Muscle of leg (tissue), 11 donors: ENCODE data around the gene ENDOU. TPM values are rescaled to one million over a fixed set of nuclear protein-coding genes. Genes with fewer than 3 reads are reported as not detected.

Experiments used
- DNase-seq: peaks from one replicate; pipeline ENCODE4 v3.0.0; 2013
- H3K27ac ChIP-seq: one replicate; pipeline ENCODE4 v1.5.1; 2013; ENCODE audit warnings: mild to moderate bottlenecking, low read length, control low read depth
- H3K27me3 ChIP-seq: one replicate; pipeline ENCODE4 v1.6.1; 2013; ENCODE audit warnings: low read length; ENCODE audit not compliant: control insufficient read depth, insufficient read depth
- H3K36me3 ChIP-seq: one replicate; pipeline ENCODE4 v1.6.1; 2013; ENCODE audit warnings: low read length; ENCODE audit not compliant: control insufficient read depth, insufficient read depth
- H3K4me1 ChIP-seq: one replicate; pipeline ENCODE4 v1.6.1; 2013; ENCODE audit warnings: low read length; ENCODE audit not compliant: control insufficient read depth, insufficient read depth
- H3K4me3 ChIP-seq: one replicate; pipeline ENCODE4 v1.5.1; 2013; ENCODE audit warnings: low read length, control low read depth
- H3K9me3 ChIP-seq: replicated peaks from 2 replicates; pipeline ENCODE4 v1.6.1; 2013; ENCODE audit warnings: low read depth, low read length; ENCODE audit not compliant: control insufficient read depth
- WGBS: methylation state at CpG from one replicate; pipeline ENCODE4 v1.1.5; 2013; ENCODE audit warnings: missing lambda C conversion rate; ENCODE audit not compliant: insufficient coverage; 5-methylcytosine and 5-hydroxymethylcytosine counted together
- polyA plus RNA-seq, 8 donors: library from polyadenylated mRNA; unstranded; fragments of 120-200 nt; gene quantifications; one replicate each; pipeline versions ENCODE4 v1.2.1 to v1.2.3, GENCODE V29; 2013; ENCODE audit warnings: inconsistent platforms in 1 of 8, low replicate concordance in 1 of 8; ENCODE audit not compliant: insufficient read length in 8 of 8, insufficient read depth in 1 of 8
- total RNA-seq: library from RNA; stranded (reverse); fragments of 120-200 nt; gene quantifications from one replicate; pipeline ENCODE4 v1.2.4, GENCODE V29; 2013

ENDOU gene
- total and polyA plus RNA-seq, 9 donors, result 0.16 to 0.41 (median 0.26) TPM

- Histone ChIP-seq H3K9me3 (no peaks in the 10 kb centered on the region), H3K27me3 (no peaks in the 10 kb centered on the region), H3K4me1 (peaks cover 56% of the 10 kb centered on the region), H3K27ac (peak overlapping the region; percentile 53), H3K36me3 (peaks cover 2% of the 10 kb centered on the region), H3K4me3 (no peak overlapping the region)
- 77% methylated on average over 3 of the region's 4 CpGs for WGBS
- DNase-seq, result no peak
Observed at GRCh38 chr12:47736216-47736615, 10.9 kb upstream of the ENDOU start.

- no peak for DNase-seq
Observed at GRCh38 chr12:47735649-47736048, 10.4 kb upstream of the ENDOU start.

GRCh38 chr12:47734725-47735480 is 9.6 kb upstream of the ENDOU start:
- Histone ChIP-seq H3K4me1 (peaks cover 48% of the 10 kb centered on the region), H3K36me3 (peaks cover 2% of the 10 kb centered on the region), H3K27ac (peak overlapping the region; percentile 11), H3K9me3 (no peaks in the 10 kb centered on the region), H3K27me3 (no peaks in the 10 kb centered on the region), H3K4me3 (no peak overlapping the region)
- DNase-seq, result peak; percentile 39
- 50% methylated on average over 8 of the region's 12 CpGs for WGBS

More at GRCh38 chr12:47735649-47736048, 10.4 kb upstream of the ENDOU start:
- WGBS, result 94% methylated on average over 8 of the region's 11 CpGs
- H3K9me3 ChIP-seq, result no peaks in the 10 kb centered on the region
- H3K27me3 ChIP-seq, result no peaks in the 10 kb centered on the region
- H3K4me3 ChIP-seq, result no peak overlapping the region
- H3K36me3 ChIP-seq, result peaks cover 2% of the 10 kb centered on the region
- H3K27ac ChIP-seq, result peak overlapping the region; percentile 11
- peaks cover 51% of the 10 kb centered on the region for H3K4me1 ChIP-seq

DNA sequence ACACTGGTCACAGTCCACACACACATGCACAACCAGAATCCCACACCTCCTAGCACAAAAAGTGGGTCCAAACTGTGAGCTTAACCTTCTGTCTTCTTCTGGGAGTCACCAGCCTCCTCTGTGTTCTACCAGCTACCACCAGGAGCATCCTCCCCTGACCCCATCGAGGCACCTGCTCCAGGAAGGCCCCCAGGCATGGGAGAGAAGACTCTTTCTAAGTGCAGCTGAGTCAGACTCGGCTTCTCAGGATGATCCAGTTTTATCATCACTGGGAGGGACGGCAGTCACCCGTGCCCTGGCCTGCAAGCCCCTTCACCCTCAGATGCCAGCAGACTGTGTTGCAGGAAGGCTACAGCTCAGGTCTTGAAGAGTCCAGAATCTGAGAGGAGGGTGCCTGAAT is 7.9 kb upstream of the ENDOU start:
- Histone ChIP-seq H3K27me3 (no peaks in the 10 kb centered on the region), H3K36me3 (no peaks in the 10 kb centered on the region), H3K4me3 (no peak overlapping the region), H3K27ac (no peak overlapping the region), H3K9me3 (no peaks in the 10 kb centered on the region), H3K4me1 (peaks cover 56% of the 10 kb centered on the region)
- WGBS, result 86% methylated on average over 4 of the region's 4 CpGs
- DNase-seq, result no peak

GRCh38 chr12:47732504-47732903 is 7.2 kb upstream of the ENDOU start:
- Histone ChIP-seq H3K36me3 (no peaks in the 10 kb centered on the region), H3K27me3 (no peaks in the 10 kb centered on the region), H3K27ac (no peak overlapping the region), H3K4me3 (no peak overlapping the region), H3K4me1 (peaks cover 52% of the 10 kb centered on the region), H3K9me3 (no peaks in the 10 kb centered on the region)
- no peak for DNase-seq
- no CpG with 5 or more reads among the region's 2 CpGs for WGBS

DNA sequence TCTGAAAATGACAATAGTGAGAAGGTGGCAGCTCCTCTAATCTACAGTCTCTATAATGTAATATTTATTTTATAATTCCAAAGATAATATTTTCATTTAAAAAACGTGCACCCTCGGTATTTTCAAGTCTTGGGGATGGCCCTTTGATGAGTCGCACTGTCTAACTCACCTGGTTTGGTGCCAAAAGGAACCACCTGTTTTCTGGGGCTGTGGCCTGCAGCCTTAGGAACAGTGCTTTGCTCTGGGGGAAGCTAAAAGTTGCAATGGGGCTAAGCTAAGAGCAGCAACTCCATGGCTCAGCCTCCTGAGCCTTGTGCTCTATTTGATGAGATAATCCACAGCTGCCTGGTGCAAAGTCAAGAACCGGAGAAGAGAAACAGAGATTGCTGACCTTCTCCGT is 6.4 kb upstream of the ENDOU start:
- no peaks in the 10 kb centered on the region for H3K9me3 ChIP-seq
- DNase-seq, result peak; percentile 20
- H3K4me3 ChIP-seq, result no peak overlapping the region
- H3K27me3 ChIP-seq, result no peaks in the 10 kb centered on the region
- no peaks in the 10 kb centered on the region for H3K36me3 ChIP-seq
- no peak overlapping the region for H3K27ac ChIP-seq
- H3K4me1 ChIP-seq, result peaks cover 44% of the 10 kb centered on the region
- WGBS, result 59% methylated on average over 2 of the region's 5 CpGs

DNA sequence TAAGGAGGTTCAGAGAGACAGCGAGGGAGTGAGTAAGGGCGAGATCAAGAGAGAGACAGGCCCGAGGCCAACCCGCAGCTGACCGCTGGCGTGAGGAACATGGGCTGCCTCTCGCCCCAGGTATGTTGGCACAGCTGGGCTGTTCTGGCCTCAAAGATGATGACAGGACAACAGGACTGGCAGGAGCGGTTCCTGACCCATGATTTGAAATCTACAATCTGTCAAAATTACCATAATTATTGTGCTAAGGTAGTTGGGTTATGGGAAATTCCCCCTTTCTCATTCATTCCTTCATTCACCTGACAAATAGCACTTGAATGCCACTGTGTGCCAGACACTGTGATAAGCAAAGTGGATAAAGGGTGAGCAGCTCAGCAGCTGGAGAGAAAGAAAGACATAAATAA is 5.1 kb upstream of the ENDOU start:
- no peaks in the 10 kb centered on the region for H3K36me3 ChIP-seq
- WGBS, result 60% methylated on average over 7 of the region's 8 CpGs

GRCh38 chr12:47729233-47729632 is 3.9 kb upstream of the ENDOU start:
- no peak for DNase-seq
- WGBS, result 56% methylated on average over 1 of the region's 3 CpGs
- H3K27ac ChIP-seq, result no peak overlapping the region
- H3K9me3 ChIP-seq, result no peaks in the 10 kb centered on the region
- H3K4me1 ChIP-seq, result peaks cover 27% of the 10 kb centered on the region
- no peaks in the 10 kb centered on the region for H3K27me3 ChIP-seq
- H3K36me3 ChIP-seq, result no peaks in the 10 kb centered on the region
- H3K4me3 ChIP-seq, result no peak overlapping the region

More for the DNA sequence above, 5.1 kb upstream of the ENDOU start:
- no peak for DNase-seq
- no peak overlapping the region for H3K4me3 ChIP-seq
- H3K9me3 ChIP-seq, result no peaks in the 10 kb centered on the region
- H3K27me3 ChIP-seq, result no peaks in the 10 kb centered on the region
- peaks cover 37% of the 10 kb centered on the region for H3K4me1 ChIP-seq
- no peak overlapping the region for H3K27ac ChIP-seq

- H3K4me3 ChIP-seq, result no peak overlapping the region
- peak; percentile 31 for DNase-seq
- 52% methylated on average over 3 of the region's 5 CpGs for WGBS
- no peaks in the 10 kb centered on the region for H3K36me3 ChIP-seq
- H3K27me3 ChIP-seq, result no peaks in the 10 kb centered on the region
- H3K9me3 ChIP-seq, result no peaks in the 10 kb centered on the region
- peaks cover 30% of the 10 kb centered on the region for H3K4me1 ChIP-seq
- H3K27ac ChIP-seq, result no peak overlapping the region
Observed at GRCh38 chr12:47725893-47726292, 603 bp upstream of the ENDOU start.

DNA sequence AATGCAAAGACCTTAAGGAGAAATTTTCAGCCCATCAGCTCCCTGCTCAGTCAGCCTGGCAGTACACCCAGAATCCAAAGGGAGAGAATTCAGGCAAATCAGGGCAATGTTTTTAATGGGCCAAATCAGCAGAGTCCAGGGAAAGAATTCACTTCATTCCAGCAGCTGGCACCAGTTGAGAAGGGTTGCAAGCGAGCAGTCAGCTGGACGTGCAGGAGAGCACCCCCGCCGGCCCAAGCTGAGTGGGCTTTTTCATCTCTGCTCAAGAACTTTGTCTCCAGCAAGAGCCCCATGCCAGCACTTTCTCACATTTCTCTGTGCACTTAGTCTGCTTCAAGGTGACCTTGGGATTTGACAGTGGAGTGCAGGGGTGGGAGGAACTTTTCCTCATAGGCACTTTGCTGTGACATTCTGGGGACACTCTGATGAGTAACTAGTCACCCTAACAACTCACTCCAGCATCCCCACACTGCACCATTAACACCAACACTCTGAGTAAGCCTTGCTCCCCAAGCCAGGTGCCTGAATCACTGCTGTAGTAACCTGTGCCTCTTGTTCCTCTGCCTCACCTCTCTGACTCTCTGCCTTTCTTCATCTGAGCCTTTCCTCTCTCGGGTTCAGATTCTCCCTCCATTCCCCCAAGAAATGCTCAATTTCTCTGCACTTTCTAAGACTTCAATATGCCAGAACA is 2.2 kb downstream of the ENDOU start:
- Histone ChIP-seq H3K4me1 (peaks cover 18% of the 10 kb centered on the region), H3K27ac (no peak overlapping the region), H3K9me3 (no peaks in the 10 kb centered on the region), H3K4me3 (no peak overlapping the region), H3K36me3 (peaks cover 9% of the 10 kb centered on the region), H3K27me3 (no peaks in the 10 kb centered on the region)
- DNase-seq, result no peak
- 79% methylated on average over 2 of the region's 5 CpGs for WGBS
